NCI-H1417 treated with DMSO at 0.1 percent for 48 hours (cell line): ENCODE data around the gene EHBP1.
"Not testable (repeated sequence)": the region's sequence is repeated elsewhere in the genome, so short reads cannot be mapped to it uniquely, and the experiment has no call there.

Experiments used
- DNase-seq: peaks from one replicate; lab custom pipeline; 2025; lab: John Stamatoyannopoulos, UW

Gene EHBP1

DNA sequence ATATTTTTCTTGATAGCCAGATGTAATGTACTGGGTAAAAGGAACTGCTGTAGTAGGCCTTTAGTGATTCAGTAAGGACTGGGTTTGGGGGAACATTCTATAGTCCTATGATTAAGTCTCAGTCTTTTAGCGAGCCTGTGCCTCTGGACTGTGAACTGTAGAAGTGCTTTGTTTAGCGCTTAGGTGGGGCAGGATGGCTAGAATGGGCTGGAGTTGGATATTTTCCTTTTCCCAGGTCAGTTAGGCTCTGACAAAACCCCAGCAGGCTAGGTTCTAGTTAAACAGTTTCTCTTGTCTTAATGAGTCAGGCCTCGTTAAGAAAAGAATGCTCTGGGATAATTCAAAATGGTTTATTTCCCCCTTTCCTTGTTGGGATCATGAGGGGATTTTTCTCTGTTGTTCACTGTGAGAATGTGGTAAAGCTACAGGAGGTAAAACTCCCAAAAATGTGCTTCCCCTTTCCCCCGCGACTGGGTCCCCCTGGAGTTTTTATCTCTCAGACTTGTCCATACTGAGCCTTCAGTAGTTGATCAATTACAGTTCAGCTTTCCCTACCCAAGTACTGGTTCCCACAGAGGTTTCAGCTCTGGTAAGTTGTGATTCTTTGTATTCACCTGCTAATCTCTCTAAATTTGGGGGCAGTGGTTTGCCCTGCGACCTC, 31.5 kb downstream of the EHBP1 start:
- DNase-seq: no peak

DNA sequence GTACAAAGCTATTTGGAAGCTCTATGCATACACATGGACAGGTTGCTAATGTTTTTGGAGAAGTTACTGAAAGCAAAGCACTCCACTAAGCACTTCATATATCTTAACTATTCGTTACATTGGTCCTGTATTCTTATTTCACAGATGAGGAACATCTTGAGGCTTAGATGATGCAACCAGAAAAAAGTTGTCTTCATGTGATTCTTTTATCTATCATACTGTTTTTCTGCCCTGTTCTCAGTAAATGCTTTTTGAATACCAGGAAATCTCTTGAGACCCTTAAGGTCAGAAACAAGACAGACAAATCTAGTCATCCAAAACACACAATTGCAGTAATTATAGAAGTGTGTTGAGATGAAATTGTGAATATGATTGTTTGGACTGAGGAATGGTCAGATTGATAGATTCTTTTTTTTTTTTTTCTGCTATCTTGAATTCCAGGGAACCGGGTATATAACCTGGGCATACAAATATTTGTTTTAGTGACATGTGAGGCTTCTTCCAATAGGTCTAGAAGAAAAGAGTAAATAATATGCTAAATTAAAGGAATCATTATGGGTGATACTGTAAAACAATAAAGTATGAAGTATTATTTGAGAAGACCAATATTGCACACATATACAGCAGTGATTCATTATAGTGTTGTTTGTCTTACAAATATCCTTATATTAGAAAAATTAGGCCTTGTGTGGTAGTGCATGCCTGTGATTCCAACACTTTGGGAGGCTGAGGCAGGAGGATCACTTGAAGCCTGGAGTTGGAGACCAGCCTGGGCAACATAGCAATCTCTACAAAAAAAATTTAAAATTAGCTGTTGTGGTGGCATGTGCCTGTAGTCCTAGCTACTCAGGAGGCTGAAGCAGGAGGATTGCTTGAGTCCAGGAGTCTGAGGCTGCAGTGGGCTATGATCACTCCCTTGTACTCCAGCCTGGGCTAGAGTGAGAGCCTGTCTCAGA, 33.7 kb downstream of the EHBP1 start:
- DNase-seq: no peak

DNA sequence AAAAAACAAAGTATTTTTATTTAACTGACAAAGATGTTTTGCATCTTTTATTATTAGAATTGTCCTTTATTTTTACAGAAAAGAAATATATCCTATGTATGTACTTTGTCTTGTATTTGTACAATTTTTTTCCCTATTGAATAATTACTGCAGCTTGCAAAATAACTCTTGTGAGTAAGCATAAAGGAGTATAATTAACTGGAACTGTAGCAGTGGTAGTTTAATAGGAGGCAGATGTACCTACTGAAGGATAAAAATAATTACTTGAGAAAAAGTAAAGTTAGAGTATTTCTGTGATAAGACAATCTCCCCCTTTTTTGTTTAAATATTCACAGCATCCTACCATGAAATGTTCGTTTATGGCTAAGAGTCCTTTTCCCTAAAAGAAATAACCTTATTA, 34.7 kb downstream of the EHBP1 start:
- no peak for DNase-seq

DNA sequence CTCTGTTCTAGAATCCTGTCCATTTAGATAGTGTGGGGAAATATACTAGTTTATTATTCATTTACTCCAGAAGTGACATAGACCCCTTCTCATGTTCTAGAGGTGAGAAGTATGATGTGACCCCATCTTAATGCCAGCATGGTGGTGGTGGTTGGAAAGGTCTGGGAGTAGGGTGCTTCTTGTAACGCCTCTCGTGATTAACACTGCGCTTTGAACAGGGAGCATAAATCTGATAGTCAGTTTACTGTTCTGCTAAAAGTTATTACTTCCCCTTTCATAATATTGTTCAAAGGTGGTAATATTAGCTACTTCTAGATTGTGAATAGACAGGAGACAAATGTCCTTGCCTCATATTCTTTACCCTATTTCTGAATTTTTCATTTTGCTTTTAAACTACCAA, 35.6 kb downstream of the EHBP1 start:
- no peak for DNase-seq

DNA sequence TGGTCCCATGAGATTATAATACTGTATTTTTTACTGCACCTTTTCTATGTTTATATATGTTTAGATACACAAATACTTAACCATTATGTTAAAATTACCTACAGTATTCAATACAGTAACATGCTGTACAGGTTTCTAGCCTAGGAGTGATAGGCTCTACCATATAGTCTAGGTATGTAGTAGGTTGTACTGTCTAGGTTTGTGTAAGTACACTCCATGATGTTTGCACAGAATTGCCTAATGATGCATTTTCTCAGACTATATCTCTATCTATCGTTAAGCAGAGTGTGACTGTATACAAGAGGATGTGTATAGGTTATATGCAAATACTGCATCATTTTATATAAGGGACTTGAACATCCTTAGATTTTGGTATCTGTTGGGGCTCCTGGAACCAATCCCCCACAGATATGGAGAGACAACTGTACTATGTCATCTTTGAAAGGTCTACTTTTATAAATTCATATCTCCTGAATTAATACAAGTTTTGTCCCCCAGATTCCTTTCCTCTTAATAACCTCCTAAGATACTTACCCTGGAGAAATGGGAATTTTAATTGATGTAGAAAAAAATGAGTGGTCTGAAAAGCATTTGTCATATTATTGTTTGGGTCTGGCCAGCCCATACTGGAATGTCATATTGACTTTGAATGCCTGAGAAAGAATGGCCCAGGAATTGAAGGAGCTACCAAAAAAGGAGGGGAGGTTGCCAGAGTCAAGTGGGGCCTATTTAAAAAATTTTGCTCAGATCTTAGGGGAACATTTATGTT, 36.6 kb downstream of the EHBP1 start:
- no peak for DNase-seq

DNA sequence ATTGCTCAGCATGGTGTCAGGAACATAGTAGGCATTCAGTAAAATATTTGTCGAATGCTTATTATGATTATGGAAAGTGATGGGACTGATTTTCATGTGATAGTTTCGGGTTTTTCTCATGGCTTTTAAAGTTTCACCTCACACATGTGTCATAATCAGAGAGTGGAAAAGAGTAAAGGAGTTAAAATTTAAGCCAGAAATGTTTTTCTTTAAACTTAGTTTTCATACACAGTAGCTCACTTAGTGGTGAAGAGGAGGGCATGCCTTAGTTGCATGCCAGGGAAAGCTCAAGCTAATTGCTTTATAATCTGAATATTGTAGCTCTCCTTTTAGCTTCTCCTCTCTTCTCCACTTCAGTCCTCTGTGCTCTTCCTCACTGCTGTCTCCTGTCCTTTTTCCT, 38.0 kb downstream of the EHBP1 start:
- no peak for DNase-seq

DNA sequence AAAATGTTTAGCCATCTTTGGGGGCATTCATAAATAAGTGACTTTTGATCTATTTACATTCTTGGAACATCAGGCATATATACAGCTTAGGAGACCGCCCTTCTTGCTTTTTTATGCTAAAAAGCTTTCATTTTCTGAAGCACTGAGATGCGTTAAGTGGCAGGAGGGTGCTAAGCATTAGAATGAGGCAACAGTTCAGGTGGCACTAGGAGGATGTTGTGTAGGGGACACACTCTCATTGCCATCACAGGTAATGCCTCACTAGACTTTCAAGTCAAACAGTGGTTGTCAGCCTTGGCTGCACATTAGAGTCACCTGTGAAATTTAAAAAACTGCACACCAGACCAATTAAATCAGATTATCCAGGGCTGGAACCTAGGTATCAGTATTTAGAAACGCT, 39.1 kb downstream of the EHBP1 start:
- DNase-seq: no peak

DNA sequence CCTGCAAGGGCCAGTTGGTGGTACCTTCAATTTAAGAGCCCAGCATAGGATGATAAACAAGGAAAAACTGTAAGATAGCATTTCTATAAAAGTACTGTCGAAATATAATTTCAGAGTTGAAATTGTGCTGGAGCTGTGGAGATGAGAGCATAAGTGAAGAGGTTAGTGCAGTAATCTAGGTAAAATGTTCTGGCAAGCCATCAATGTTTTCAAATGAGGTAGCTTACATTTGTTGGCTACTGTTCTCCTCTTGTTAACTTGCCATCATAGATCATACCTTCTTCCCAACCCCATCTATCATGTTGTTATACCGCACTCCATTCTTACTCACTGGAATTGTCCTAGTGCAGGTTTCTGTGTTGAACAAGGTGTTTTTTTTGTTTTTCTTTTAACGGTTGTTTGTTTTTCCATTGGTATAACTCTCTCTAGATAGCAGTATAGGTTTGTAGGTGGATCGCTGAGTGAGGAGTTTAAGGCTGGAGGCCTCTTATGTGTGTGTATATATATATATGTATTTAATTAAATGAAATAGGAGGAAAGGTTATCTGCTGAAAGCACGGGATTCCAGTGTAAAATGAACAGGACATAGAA, 40.5 kb downstream of the EHBP1 start:
- no peak for DNase-seq

DNA sequence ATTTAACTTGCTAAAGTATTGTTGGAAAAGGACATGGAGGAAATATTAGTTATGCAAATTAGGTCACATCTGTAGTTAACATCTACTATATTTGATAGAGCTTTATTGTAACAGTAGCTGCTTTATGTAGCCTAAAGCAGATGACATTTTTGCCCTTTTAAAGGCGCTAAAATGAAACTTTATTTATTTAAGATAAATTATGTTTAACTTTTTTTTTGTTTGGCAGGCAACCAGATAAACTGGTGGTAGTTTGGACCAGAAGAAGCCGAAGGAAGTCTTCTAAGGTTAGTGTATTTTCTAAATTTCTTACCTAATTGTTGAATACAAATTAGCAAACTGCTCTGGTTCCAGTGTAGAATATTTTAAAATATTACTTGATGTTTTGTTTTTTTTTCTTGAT, 41.7 kb downstream of the EHBP1 start:
- DNase-seq: no peak

DNA sequence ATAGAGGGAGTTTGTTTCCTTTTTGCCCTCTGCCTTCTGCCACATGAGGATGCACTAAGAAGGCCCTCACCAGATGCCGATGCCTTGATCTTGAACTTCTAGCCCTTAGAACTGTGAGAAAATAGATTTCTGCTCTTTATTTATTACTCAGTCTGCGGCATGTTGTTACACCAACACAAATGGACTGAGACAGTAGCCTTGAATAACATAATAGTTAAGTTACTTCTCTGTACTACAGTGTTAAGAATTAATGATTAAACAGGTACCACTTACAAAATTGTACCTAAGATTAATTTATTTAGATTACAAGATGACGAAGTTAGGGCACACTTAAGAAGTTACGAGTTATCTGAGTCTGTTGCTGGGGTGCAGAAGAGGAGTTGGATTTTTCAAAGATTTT, 42.4 kb downstream of the EHBP1 start:
- no peak for DNase-seq

DNA sequence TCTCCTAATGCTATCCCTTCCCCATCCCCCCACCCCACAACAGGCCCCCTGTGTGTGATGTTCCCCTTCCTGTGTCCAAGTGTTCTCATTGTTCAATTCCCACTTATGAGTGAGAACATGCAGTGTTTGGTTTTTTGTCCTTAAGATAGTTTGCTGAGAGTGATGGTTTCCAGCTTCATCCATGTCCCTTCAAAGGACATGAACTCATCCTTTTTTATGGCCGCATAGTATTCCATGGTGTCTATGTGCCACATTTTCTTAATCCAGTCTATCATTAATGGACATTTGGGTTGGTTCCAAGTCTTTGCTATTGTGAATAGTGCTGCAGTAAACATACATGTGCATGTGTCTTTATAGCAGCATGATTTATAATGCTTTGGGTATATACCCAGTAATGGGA, 43.6 kb downstream of the EHBP1 start:
- DNase-seq: not testable (repeated sequence)

DNA sequence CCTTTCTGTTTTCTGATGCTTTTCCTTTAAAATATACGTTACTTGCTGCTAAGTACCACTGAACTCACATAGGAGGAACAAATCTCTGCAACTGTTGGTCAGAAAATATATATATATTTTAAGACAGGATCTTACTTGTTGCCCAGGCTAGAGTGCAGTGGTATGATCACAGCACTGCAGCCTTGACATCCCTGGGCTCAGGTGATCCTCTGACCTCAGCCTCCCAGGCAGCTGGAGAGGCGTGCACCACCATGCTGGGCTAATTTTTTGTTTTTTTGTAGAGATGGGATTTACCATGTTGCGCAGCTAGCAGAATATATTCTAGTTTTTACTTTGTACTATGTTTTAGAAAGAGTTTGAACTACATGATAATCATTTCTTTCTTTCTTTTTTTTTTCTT, 51.5 kb downstream of the EHBP1 start:
- DNase-seq: no peak

DNA sequence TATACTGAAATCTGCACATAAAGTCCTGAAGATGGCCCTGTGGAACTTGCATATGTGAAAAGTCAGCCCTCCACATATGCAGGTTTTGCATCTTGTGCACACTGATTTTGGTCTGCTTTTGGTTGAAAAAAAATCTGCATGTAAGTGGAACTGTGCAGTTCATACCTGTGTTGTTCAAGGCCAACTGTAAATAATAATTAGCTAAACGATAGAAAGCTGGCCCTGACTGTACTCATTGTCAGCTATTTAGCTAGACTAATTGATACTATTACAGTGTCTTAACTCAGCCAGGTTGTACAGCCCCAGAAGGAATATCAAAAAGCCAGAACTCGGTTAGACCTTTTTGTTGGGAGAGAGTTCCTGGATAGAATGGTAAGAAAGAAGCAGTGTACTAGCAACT, 54.5 kb downstream of the EHBP1 start:
- no peak for DNase-seq

DNA sequence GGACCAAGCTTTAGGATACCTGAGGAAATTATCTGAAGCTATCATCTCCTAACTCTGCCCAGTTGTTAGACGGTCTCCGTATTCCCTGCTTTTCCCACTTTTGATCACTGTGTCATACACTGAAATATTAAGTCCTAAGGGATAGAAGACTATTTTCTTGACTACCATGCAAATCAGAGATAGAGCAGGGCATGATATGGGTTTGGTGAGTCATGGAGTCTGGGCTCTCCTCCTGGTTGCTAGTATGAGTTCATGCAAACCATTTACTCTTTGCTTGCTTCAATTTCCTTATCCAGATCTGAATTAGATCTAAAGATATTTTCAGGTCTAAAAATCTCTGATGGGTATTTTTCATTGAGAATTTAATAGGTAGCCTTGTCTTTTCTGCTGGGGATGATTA, 55.0 kb downstream of the EHBP1 start:
- DNase-seq: no peak

DNA sequence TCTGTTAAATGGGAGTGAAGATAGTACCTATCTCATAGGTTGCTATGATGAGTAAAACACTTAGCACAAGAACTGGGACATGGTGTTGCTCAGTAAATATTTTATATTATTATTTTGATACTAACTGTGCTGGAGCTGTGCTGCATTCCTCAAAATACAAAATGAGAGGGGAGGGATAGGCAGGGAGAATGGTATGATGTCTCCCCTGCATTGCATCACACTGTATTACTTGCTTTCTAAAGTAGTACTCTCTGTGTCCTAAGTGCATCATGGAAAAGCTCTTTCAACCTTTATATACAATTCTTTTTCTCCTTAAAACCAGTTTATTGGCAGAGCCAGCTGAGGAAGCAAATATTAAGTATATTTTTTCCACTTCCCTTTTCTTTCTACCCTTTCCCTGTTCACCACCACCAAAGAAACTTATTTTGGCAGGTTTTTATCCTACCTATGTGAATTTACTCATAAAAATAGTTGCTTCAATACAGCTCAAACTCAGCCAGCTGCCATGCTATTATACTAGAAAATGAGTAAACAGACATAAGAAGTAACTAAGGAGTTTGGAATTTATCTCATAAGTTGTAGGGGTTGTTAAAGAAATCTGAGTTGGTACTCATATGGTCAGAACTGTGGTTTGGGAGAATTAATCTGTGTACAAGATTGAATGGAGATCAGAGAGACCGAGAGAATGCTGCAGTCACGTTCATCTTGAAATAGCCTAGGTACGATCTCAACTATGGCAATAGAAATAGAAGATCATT, 60.3 kb downstream of the EHBP1 start:
- DNase-seq: no peak

DNA sequence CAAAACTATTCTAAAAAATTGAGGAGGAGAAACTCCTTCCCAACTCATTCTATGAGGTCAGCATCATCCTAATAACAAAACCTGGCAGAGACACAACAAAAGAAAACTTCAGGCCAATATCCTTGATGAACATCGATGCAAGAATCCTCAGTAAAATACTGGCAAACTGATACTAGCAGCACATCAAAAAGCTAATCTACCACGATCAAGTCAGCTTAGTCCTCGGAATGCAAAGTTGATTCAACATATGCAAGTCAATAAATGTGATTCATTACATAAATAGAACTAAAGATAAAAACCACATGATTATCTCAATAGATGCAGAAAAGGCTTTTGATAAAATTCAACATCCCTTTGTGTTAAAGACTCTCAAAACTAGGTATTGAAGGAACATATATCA, 63.1 kb downstream of the EHBP1 start:
- DNase-seq: no peak

DNA sequence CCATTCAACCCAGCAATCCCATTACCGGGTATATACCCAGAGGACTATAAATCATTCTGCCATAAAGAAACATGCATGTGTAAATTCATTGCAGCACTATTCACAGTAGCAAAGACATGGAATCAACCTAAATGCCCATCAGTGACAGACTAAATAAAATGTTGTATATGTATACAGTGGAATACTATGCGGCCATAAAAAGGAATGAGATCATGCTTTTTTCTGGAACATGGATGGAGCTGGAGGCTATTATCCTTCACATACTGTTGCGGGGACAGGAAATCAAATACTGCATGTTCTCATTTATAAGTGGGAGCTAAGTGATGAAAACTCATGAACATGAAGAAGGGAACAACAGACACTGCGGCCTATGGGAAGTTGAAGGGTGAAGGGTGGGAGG, 65.1 kb downstream of the EHBP1 start:
- no peak for DNase-seq

DNA sequence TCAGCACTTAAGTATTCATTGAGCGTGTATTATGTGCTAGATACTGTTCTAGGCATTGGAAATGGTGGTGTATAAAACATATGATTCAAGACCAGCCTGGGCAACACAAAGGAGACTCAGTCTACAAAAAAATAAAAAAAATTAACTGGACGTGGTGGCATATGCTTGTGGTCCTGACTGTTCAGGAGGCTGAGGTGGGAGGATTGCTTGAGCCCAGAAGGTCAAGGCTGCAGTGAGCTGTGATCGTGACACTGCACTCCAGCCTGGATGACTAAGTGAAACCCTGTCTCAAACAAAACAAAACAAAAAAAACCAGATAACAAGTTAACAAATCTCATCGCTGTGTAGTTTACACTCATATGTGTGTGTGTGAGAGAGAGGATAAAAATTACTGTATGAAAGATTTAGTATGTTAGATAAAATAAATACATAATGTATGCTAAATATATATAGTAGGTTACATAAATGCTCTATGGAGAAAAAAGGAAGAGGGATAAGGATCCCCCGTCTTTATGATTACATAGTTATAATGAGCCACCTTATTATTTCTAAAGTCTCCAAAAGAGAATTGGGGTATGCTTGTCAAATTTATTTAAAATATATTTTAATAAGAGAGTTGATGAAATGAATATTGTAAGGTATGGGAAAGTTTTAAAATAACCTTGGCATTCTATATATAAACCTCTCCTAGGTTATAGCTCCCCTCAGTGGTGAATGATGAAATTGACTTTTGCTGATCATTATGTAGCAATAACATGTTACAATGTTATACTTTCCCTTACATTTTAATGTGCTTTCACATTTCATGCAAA, 69.2 kb downstream of the EHBP1 start:
- no peak for DNase-seq

DNA sequence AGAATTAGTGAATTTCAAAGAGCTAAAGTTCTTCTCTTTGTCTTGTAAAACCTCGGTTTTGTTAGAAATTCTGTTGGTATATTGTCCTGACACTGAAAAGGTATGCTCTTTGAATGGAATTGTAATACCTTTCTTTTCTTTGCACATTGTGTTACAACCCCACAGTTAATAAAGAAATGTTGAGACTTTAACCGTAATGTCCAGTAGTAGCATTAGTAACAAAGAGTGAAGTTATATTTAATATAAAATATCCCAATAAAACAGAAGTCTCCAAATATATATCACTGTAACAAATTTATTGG, 69.8 kb downstream of the EHBP1 start:
- DNase-seq: no peak

DNA sequence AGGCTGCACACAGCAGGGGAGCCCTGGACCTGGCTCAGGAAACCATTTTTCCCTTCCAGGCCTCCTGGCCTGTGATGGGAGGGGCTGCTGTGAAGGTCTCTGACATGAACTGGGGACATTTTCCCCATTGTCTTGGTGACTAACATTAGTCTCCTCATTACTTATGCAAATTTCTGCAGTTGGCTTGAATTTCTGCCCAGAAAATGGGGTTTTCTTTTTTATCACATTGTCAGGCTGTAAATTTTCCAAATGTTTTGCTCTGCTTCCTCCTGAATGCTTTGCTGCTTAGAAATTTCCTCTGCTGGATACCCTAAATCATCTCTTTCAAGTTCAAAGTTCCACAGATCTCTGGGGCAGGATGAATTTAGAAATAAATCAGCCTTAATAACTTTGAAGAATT, 78.2 kb downstream of the EHBP1 start:
- no peak for DNase-seq

DNA sequence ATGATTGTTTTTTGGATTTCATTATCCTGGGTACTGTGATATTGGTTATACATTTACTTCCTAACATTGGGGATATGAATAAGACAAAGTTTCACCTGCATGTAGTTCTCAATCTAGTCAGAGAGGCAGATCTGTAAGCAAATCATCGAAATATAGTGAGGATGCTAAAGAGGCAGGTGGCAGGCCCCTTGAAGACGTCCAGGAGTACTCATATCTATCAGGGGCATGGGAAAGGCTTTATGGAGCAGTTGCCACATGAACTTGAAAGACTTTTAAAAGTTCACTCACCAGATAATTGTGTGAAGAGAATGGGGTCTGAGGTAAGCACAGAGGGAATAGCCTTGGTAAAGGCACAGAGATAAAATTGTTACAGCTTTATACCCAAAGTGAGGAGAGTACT, 78.8 kb downstream of the EHBP1 start:
- DNase-seq: no peak
